ENCODE data around the gene GRID1.

Gene GRID1

GRCh38 chr10:85857791-85858190 lies 508.8 kb downstream of the GRID1 start:
- DNase-seq (ENCODE audit: insufficient read length, low spot score) (no peak), FAIRE-seq (no peak)
- TF ChIP-seq, protein P1, sequence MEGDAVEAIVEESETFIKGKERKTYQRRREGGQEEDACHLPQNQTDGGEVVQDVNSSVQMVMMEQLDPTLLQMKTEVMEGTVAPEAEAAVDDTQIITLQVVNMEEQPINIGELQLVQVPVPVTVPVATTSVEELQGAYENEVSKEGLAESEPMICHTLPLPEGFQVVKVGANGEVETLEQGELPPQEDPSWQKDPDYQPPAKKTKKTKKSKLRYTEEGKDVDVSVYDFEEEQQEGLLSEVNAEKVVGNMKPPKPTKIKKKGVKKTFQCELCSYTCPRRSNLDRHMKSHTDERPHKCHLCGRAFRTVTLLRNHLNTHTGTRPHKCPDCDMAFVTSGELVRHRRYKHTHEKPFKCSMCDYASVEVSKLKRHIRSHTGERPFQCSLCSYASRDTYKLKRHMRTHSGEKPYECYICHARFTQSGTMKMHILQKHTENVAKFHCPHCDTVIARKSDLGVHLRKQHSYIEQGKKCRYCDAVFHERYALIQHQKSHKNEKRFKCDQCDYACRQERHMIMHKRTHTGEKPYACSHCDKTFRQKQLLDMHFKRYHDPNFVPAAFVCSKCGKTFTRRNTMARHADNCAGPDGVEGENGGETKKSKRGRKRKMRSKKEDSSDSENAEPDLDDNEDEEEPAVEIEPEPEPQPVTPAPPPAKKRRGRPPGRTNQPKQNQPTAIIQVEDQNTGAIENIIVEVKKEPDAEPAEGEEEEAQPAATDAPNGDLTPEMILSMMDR (IDR thresholded peaks at IDR 0.05; ENCODE audit: insufficient read depth, missing control alignments): no peak

DNA sequence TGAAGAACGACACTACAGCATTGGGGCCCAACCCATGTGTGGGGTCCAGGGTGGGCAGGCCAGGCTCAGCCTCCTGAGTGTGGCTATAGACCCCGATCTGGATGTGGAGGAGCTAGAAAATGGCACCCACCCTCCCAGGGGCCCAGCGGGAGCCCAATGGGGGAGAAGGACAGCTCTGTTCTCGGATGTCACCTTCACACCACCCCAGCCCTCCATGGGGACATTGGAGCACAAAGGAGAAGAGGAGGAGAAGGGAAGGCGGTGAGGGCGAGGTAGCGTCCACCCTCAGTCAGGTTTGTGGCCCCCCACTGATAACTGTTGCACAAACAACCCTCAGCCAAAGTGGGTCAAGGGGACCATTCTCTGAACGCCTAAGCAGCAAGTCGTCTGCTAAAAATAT lies 509.3 kb downstream of the GRID1 start:
- FAIRE-seq: no peak

GRCh38 chr10:85851934-85852333 lies 514.7 kb downstream of the GRID1 start:
- no peak for FAIRE-seq
- TF ChIP-seq, protein P1 (IDR thresholded peaks at IDR 0.05; ENCODE audit: insufficient read depth, missing control alignments): no peak
- DNase-seq (ENCODE audit: insufficient read length, low spot score): no peak

More for the DNA sequence above, 509.3 kb downstream of the GRID1 start:
- TF ChIP-seq, protein P1 (IDR thresholded peaks at IDR 0.05; ENCODE audit: insufficient read depth, missing control alignments): no peak
- DNase-seq (ENCODE audit: insufficient read length, low spot score): no peak

GRCh38 chr10:85851325-85851724 lies 515.3 kb downstream of the GRID1 start:
- TF ChIP-seq, protein P1 (IDR thresholded peaks at IDR 0.05; ENCODE audit: insufficient read depth, missing control alignments): no peak
- DNase-seq (ENCODE audit: insufficient read length, low spot score) (no peak), FAIRE-seq (no peak)

- TF ChIP-seq, protein P1 (IDR thresholded peaks at IDR 0.05; ENCODE audit: insufficient read depth, missing control alignments): no peak
- FAIRE-seq (no peak), DNase-seq (ENCODE audit: insufficient read length, low spot score) (no peak)
Observed at GRCh38 chr10:85850736-85851135, 515.9 kb downstream of the GRID1 start.

- FAIRE-seq (no peak), DNase-seq (ENCODE audit: insufficient read length, low spot score) (no peak)
- TF ChIP-seq, protein P1 (IDR thresholded peaks at IDR 0.05; ENCODE audit: insufficient read depth, missing control alignments): no peak
Observed at GRCh38 chr10:85849315-85849714, 517.3 kb downstream of the GRID1 start.

DNA sequence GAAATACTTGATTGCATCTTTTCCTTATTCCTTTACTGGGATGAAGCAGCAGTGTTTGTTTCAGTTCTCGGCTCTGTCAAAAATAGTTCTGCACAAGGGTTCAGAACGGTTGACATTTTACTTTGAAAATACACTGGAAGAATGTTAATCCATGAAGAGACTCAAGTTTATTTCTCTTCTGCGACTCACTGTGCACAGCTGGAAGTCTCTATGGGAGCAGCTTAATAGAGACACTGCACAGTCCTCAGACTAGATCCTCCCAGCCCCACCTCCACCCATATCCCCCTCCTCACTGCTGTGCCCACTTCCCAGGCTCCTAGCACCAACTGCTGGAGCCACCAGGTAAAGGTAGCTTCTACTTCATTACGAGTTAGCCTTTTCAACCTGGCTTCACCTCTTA lies 517.8 kb downstream of the GRID1 start:
- FAIRE-seq (no peak), DNase-seq (ENCODE audit: insufficient read length, low spot score) (no peak)
- TF ChIP-seq, protein P1 (IDR thresholded peaks at IDR 0.05; ENCODE audit: insufficient read depth, missing control alignments): no peak
